AG09319 (cell line): Measurements from ENCODE around the gene EIF4E3.

Source experiments
- DNase-seq: peaks from one replicate; pipeline ENCODE4 v3.0.0-alpha.2; 2010; ENCODE audit warnings: low read depth; ENCODE audit errors: extremely low read depth
- TF ChIP-seq, protein P1 (sequence below): IDR thresholded peaks from 2 replicates; pipeline ENCODE4 v1.5.1; 2011; ENCODE audit warnings: low read depth, mild to moderate bottlenecking, inconsistent platforms, low read length, moderate library complexity

The EIF4E3 gene

DNA sequence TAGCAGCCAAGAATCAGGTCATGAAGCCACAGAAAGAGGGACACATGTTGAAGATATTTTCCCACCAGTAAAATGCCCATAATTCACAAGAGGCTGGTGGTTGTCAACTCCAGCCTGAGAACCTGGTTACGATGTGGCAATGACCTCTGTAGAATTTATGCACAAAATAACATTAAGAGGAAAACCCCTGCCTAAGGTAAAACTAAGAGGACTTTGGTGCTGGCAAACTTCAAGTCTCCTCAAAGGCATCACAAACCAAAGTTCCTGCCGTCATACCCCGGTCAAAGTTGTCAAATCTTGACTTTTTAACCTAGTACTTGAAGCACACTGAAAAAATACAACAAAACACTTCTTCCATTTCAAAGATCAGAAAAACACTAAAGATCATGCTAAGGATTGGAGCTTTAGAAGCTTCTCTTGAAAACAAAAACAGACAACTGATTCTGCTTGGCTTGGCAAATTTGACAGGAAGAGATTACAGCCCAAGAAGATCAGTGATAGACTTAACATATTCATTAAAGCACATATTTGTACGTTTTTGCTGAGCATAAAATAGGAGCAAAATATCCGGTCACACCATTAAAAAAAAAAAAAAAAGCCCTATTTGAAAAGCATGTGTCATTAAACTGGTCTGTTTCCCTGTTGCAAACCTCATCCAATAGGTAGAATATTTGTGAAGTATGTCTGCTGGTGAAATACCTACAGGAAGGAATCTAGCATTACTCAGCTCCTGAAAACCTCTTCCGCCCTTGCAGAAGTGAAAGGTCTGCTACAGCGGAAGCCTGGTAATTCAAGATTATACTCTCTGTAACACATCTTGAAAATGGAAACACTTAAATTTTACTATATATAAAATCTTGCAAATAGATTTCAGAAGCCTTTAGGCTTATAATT is 22.8 kb downstream of the EIF4E3 start:
- DNase-seq = no peak
- TF ChIP-seq, protein P1, sequence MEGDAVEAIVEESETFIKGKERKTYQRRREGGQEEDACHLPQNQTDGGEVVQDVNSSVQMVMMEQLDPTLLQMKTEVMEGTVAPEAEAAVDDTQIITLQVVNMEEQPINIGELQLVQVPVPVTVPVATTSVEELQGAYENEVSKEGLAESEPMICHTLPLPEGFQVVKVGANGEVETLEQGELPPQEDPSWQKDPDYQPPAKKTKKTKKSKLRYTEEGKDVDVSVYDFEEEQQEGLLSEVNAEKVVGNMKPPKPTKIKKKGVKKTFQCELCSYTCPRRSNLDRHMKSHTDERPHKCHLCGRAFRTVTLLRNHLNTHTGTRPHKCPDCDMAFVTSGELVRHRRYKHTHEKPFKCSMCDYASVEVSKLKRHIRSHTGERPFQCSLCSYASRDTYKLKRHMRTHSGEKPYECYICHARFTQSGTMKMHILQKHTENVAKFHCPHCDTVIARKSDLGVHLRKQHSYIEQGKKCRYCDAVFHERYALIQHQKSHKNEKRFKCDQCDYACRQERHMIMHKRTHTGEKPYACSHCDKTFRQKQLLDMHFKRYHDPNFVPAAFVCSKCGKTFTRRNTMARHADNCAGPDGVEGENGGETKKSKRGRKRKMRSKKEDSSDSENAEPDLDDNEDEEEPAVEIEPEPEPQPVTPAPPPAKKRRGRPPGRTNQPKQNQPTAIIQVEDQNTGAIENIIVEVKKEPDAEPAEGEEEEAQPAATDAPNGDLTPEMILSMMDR = no peak

DNA sequence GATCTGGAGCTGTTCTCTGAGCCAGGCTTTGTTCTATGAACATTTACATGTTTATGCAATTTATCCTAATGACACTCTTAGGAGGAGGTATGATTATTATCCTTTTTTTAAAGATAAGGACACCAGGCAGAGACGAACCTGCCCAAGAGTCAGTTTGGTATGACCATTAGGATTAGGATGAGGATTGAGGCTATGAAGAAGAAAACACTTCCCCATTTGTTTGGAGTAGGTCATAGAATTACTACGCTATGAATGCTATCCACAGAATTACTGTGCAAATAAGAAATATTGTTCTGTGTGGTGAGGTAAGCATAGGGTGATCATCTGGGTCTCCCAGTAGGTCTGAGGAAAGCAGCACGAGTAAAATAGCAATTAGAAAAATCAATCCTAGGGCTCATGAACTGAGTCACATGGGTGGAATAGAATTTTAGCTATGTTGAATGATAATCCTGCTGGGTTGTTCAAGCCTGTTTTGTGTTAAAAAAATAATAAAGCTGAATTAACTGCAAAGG is 23.9 kb downstream of the EIF4E3 start:
- no peak for DNase-seq
- TF ChIP-seq, protein P1 = no peak

DNA sequence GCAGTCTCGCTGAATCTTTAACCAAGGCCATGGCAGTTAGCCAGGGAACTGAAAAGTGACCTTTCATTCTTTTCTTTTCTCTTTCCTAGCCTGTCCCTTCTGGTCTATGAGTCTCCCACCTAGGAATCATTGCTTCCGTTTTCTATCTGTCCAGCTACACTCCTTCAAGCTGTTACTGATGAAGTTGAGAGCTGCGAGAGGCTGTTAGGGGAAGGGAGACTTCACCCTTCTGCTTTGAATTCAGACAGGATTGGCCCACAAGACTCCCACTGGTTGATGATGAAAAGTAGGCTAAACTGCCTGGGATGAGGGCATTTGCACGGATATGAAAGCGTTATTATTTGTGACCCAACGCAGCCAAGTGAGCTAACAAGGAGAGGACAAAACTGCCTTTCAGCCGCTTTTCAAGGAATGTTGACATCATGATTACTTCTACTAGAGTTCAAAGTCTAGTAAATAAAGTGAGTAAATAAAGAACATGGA is 30.2 kb downstream of the EIF4E3 start:
- DNase-seq = no peak
- TF ChIP-seq, protein P1 = no peak

GRCh38 chr3:71694358-71694999 is 30.7 kb downstream of the EIF4E3 start:
- TF ChIP-seq, protein P1 = no peak
- DNase-seq = no peak

GRCh38 chr3:71693641-71694040 is 31.6 kb downstream of the EIF4E3 start:
- TF ChIP-seq, protein P1 = no peak
- no peak for DNase-seq

GRCh38 chr3:71692139-71692538 is 33.1 kb downstream of the EIF4E3 start:
- TF ChIP-seq, protein P1 = no peak
- no peak for DNase-seq
